Uterus (tissue), 2 donors: ENCODE data around the gene PDGFC.

Experiments used
- POLR2A ChIP-seq, 2 donors: fragments of 450-650 bp; IDR thresholded peaks; one replicate each; pipeline ENCODE4 v1.6.1; 2016; ENCODE audit warnings: antibody characterized with exemption in 2 of 2, mild to moderate bottlenecking in 1 of 2, moderate library complexity in 1 of 2
- TF ChIP-seq, protein P1 (sequence below), 4 experiments: fragments of 200-600 bp in 2 of 4; fragments of 450-650 bp in 2 of 4; sonication (generic) in 2 of 4; IDR thresholded peaks; one replicate each; pipeline ENCODE4 v1.5.1; 2016 to 2019; ENCODE audit warnings: antibody characterized with exemption in 4 of 4, mild to moderate bottlenecking in 2 of 4, moderate library complexity in 1 of 4

GRCh38 chr4:156767911-156768415, 203.6 kb downstream of the PDGFC start:
- TF ChIP-seq, protein P1, sequence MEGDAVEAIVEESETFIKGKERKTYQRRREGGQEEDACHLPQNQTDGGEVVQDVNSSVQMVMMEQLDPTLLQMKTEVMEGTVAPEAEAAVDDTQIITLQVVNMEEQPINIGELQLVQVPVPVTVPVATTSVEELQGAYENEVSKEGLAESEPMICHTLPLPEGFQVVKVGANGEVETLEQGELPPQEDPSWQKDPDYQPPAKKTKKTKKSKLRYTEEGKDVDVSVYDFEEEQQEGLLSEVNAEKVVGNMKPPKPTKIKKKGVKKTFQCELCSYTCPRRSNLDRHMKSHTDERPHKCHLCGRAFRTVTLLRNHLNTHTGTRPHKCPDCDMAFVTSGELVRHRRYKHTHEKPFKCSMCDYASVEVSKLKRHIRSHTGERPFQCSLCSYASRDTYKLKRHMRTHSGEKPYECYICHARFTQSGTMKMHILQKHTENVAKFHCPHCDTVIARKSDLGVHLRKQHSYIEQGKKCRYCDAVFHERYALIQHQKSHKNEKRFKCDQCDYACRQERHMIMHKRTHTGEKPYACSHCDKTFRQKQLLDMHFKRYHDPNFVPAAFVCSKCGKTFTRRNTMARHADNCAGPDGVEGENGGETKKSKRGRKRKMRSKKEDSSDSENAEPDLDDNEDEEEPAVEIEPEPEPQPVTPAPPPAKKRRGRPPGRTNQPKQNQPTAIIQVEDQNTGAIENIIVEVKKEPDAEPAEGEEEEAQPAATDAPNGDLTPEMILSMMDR (IDR thresholded peaks at IDR 0.05), result no peak
- TF ChIP-seq POLR2A (IDR thresholded peaks at IDR 0.05), result no peak
